Astrocyte (in vitro differentiated cells and primary cell): ENCODE data around the gene LAG3.

ENCODE experiments used
- CTCF ChIP-seq: IDR thresholded peaks from 2 replicates; pipeline ENCODE4 v1.5.1; 2011; ENCODE audit warnings: low read depth, mild to moderate bottlenecking, inconsistent platforms, low read length, moderate library complexity; ENCODE audit not compliant: insufficient read depth
- EZH2 ChIP-seq: IDR thresholded peaks from 2 replicates; pipeline ENCODE4 v1.6.1; 2012; ENCODE audit warnings: mild to moderate bottlenecking, low read length, inconsistent platforms; ENCODE audit not compliant: insufficient read depth

GRCh38 chr12:6791931-6792520 lies 19.7 kb downstream of the LAG3 start:
- TF ChIP-seq CTCF (no peak), EZH2 (no peak)
